ENCODE results near the gene AEN. TPM values are rescaled to one million over a fixed set of nuclear protein-coding genes. Genes with fewer than 3 reads are reported as not detected.

The AEN gene
- total RNA-seq, 4 donors from 2014 or later: 7.7 to 10.3 (median 8.4) TPM

GRCh38 chr15:88617031-88617722, 4.0 kb upstream of the AEN start:
- intact Hi-C loops (cut with DNase I; ENCODE audit: low total_unique reads): loop anchor here (10.0 kb wide), 1 partner anchor 142 kb away; no protein-coding TSS in a partner anchor
- DNase-seq (ENCODE audit: low spot score in 2 of 2): no peak
- no peak overlapping the region for H3K4me3 ChIP-seq (ENCODE audit: low read depth, poor library complexity, severe bottlenecking)
- TF ChIP-seq POLR2A (IDR thresholded peaks at IDR 0.05) (no peak), CTCF (IDR thresholded peaks at IDR 0.05) (no peak)
- WGBS, 2 donors: 92 to 93% methylated on average over 10 of the region's 10 CpGs

DNA sequence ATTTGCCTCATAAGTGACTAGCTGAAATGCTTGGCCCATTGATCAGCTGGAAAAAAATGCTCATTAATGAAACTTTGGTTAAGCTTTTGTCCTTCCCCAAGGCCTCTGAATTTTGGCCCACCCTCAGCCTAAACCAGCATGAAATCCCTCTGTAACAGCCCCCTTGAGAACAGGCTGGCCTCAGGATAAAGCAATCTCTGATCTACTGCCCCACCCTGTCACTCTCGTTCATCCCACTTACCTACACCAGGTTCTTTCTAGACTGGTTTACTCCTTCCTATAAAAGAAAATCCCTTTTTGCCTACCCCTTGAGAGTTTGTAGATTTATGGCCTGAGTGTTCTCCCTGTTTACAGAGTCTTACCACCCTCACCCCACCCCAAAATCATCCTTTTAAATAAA, 3.4 kb upstream of the AEN start:
- intact Hi-C loops (cut with DNase I; ENCODE audit: low total_unique reads): loop anchor here (10.0 kb wide), 1 partner anchor 143 kb away; no protein-coding TSS in a partner anchor
- no peak overlapping the region for H3K4me3 ChIP-seq (ENCODE audit: low read depth, poor library complexity, severe bottlenecking)
- DNase-seq (ENCODE audit: low spot score in 2 of 2): no peak
- TF ChIP-seq POLR2A (IDR thresholded peaks at IDR 0.05): no peak
- no peak for TF ChIP-seq CTCF (IDR thresholded peaks at IDR 0.05)
- 63 to 72% methylated on average over 1 of the region's 1 CpG for WGBS, 2 donors

GRCh38 chr15:88618686-88619085, 2.5 kb upstream of the AEN start:
- DNase-seq (ENCODE audit: low spot score in 2 of 2): no peak
- TF ChIP-seq CTCF (IDR thresholded peaks at IDR 0.05): no peak
- no peak for TF ChIP-seq POLR2A (IDR thresholded peaks at IDR 0.05)
- H3K4me3 ChIP-seq (ENCODE audit: low read depth, poor library complexity, severe bottlenecking): no peak overlapping the region
- intact Hi-C loops (cut with DNase I; ENCODE audit: low total_unique reads): loop anchor here (10.0 kb wide), 1 partner anchor 144 kb away; no protein-coding TSS in a partner anchor

DNA sequence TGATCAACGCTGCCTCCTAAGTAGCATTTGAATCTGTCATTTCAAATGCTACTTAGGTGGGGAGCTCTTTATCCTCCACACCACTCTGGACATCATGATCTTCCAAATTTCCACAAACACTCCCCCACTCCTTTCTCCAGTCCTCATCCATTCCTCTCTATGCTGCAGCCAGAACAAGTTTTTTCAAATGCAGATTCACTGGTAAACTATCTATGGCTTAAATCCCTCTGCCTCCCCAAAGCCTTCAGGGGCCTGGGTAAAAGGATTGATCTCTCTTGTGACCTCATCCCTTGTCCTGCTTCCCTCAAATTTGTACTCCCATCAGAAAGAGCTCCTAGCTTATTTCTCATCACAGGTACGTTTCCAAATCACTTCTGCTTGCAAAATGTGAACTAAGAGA, 1.3 kb upstream of the AEN start:
- WGBS, 2 donors: 88 to 90% methylated on average over 2 of the region's 2 CpGs
- intact Hi-C loops (cut with DNase I; ENCODE audit: low total_unique reads): loop anchor here (10.0 kb wide), 1 partner anchor 145 kb away; no protein-coding TSS in a partner anchor
- H3K4me3 ChIP-seq (ENCODE audit: low read depth, poor library complexity, severe bottlenecking): no peak overlapping the region
- DNase-seq (ENCODE audit: low spot score in 2 of 2): no peak
- TF ChIP-seq POLR2A (IDR thresholded peaks at IDR 0.05) (no peak), CTCF (IDR thresholded peaks at IDR 0.05) (no peak)

GRCh38 chr15:88621789-88622604, 857 bp downstream of the AEN start:
- H3K4me3 ChIP-seq (ENCODE audit: low read depth, poor library complexity, severe bottlenecking): peak overlapping the region; percentile 62
- no peak for TF ChIP-seq CTCF (IDR thresholded peaks at IDR 0.05)
- no peak for TF ChIP-seq POLR2A (IDR thresholded peaks at IDR 0.05)
- DNase-seq (ENCODE audit: low spot score in 2 of 2): no peak
- intact Hi-C loops (cut with DNase I; ENCODE audit: low total_unique reads): no loop called here
- WGBS, 2 donors: 9 to 21% methylated on average over 17 of the region's 17 CpGs

Data from lower leg skin (tissue), 4 donors.